Panc1 (cell line): ENCODE data around the gene C20orf141.

Experiments
- POLR2AphosphoS5 ChIP-seq: IDR thresholded peaks from 2 replicates; pipeline ENCODE4 v1.6.1; 2012; ENCODE audit warnings: mild to moderate bottlenecking, low read depth, low read length, moderate library complexity
- TF ChIP-seq, protein P1 (sequence below): fragments of 450-650 bp; IDR thresholded peaks from 2 replicates; pipeline ENCODE4 v1.5.1; 2017; ENCODE audit warnings: mild to moderate bottlenecking
- TF ChIP-seq, protein P2 (sequence below), 2 experiments: IDR thresholded peaks; 2 replicates each; pipeline ENCODE4 v1.6.1; 2011 to 2012; ENCODE audit warnings: low read depth in 2 of 2, control low read depth in 1 of 2, low read length in 1 of 2, mild to moderate bottlenecking in 1 of 2, moderate library complexity in 1 of 2; ENCODE audit not compliant: insufficient read depth in 1 of 2

DNA sequence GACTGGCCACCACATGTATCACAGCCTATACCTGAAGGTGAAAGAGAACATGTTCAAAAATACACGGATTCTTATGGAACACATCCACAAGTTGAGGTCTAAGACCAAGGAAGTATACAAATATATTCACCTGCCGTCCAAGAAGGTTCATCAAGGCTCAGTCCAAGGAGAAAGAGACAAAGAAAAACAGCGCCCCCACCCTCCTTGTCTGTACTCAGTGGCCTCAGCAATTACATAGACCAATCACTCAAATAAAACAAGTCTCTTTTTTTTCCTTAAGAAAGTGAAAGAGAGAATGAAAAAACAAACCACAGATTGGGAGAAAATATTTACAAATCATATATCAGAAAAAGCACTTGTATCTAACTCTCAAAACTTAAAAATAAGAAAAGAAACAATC, 33.8 kb upstream of the C20orf141 start:
- TF ChIP-seq POLR2AphosphoS5, result no peak
- TF ChIP-seq, protein P1, sequence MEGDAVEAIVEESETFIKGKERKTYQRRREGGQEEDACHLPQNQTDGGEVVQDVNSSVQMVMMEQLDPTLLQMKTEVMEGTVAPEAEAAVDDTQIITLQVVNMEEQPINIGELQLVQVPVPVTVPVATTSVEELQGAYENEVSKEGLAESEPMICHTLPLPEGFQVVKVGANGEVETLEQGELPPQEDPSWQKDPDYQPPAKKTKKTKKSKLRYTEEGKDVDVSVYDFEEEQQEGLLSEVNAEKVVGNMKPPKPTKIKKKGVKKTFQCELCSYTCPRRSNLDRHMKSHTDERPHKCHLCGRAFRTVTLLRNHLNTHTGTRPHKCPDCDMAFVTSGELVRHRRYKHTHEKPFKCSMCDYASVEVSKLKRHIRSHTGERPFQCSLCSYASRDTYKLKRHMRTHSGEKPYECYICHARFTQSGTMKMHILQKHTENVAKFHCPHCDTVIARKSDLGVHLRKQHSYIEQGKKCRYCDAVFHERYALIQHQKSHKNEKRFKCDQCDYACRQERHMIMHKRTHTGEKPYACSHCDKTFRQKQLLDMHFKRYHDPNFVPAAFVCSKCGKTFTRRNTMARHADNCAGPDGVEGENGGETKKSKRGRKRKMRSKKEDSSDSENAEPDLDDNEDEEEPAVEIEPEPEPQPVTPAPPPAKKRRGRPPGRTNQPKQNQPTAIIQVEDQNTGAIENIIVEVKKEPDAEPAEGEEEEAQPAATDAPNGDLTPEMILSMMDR, result no peak
- TF ChIP-seq, protein P2, sequence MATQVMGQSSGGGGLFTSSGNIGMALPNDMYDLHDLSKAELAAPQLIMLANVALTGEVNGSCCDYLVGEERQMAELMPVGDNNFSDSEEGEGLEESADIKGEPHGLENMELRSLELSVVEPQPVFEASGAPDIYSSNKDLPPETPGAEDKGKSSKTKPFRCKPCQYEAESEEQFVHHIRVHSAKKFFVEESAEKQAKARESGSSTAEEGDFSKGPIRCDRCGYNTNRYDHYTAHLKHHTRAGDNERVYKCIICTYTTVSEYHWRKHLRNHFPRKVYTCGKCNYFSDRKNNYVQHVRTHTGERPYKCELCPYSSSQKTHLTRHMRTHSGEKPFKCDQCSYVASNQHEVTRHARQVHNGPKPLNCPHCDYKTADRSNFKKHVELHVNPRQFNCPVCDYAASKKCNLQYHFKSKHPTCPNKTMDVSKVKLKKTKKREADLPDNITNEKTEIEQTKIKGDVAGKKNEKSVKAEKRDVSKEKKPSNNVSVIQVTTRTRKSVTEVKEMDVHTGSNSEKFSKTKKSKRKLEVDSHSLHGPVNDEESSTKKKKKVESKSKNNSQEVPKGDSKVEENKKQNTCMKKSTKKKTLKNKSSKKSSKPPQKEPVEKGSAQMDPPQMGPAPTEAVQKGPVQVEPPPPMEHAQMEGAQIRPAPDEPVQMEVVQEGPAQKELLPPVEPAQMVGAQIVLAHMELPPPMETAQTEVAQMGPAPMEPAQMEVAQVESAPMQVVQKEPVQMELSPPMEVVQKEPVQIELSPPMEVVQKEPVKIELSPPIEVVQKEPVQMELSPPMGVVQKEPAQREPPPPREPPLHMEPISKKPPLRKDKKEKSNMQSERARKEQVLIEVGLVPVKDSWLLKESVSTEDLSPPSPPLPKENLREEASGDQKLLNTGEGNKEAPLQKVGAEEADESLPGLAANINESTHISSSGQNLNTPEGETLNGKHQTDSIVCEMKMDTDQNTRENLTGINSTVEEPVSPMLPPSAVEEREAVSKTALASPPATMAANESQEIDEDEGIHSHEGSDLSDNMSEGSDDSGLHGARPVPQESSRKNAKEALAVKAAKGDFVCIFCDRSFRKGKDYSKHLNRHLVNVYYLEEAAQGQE (IDR thresholded peaks at IDR 0.05; ENCODE audit: insufficient read depth in 1 of 2, low read depth in 2 of 2, low read length in 1 of 2), result no peak
